ENCODE results near the gene SNRNP27. TPM values are rescaled to one million over a fixed set of nuclear protein-coding genes. Genes with fewer than 3 reads are reported as not detected.

SNRNP27 gene
- total and polyA plus RNA-seq, 2 experiments from 2014 or later, result 86.7 to 113 TPM

DNA sequence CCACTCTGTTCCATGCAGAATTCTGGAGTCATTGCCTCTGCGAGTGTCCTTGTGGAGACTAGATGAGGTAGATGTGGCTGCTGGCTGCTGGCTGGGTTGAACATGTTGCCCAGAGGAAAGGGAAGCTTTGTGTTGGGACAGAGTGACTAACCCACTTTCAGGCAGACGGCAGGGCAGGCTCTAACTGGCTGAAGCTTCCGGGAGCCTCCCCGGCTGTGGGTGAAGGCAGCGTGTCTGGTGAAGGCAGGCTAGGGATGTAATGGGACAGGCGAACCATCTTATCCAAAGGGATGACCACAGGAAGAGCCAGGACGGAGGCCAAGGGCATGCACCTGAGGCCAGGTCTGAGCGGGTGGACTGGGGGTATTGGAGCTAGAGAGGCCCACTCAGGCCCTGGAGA lies 51.7 kb downstream of the SNRNP27 start:
- no peaks in the 10 kb centered on the region for H3K9me3 ChIP-seq (ENCODE audit: low read depth)
- TF ChIP-seq, protein P1, sequence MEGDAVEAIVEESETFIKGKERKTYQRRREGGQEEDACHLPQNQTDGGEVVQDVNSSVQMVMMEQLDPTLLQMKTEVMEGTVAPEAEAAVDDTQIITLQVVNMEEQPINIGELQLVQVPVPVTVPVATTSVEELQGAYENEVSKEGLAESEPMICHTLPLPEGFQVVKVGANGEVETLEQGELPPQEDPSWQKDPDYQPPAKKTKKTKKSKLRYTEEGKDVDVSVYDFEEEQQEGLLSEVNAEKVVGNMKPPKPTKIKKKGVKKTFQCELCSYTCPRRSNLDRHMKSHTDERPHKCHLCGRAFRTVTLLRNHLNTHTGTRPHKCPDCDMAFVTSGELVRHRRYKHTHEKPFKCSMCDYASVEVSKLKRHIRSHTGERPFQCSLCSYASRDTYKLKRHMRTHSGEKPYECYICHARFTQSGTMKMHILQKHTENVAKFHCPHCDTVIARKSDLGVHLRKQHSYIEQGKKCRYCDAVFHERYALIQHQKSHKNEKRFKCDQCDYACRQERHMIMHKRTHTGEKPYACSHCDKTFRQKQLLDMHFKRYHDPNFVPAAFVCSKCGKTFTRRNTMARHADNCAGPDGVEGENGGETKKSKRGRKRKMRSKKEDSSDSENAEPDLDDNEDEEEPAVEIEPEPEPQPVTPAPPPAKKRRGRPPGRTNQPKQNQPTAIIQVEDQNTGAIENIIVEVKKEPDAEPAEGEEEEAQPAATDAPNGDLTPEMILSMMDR (IDR thresholded peaks at IDR 0.05; ENCODE audit: low read depth, low read length), result no peak
- no peak overlapping the region for H3K4me3 ChIP-seq
- no peaks in the 10 kb centered on the region for H3K4me1 ChIP-seq (ENCODE audit: low read depth)
- DNase-seq (ENCODE audit: low read depth in 1 of 2, low spot score in 1 of 2), result no peak
- H3K36me3 ChIP-seq, result peaks cover 3% of the 10 kb centered on the region
- H3K27me3 ChIP-seq, result no peaks in the 10 kb centered on the region
- H3K27ac ChIP-seq, result no peak overlapping the region

GRCh38 chr2:69945941-69946340 lies 52.2 kb downstream of the SNRNP27 start:
- DNase-seq (ENCODE audit: low read depth in 1 of 2, low spot score in 1 of 2), result no peak
- peaks cover 3% of the 10 kb centered on the region for H3K36me3 ChIP-seq
- no peak overlapping the region for H3K4me3 ChIP-seq
- H3K4me1 ChIP-seq (ENCODE audit: low read depth), result no peaks in the 10 kb centered on the region
- TF ChIP-seq, protein P1 (IDR thresholded peaks at IDR 0.05; ENCODE audit: low read depth, low read length), result no peak
- no peaks in the 10 kb centered on the region for H3K27me3 ChIP-seq
- H3K9me3 ChIP-seq (ENCODE audit: low read depth), result no peaks in the 10 kb centered on the region
- no peak overlapping the region for H3K27ac ChIP-seq

DNA sequence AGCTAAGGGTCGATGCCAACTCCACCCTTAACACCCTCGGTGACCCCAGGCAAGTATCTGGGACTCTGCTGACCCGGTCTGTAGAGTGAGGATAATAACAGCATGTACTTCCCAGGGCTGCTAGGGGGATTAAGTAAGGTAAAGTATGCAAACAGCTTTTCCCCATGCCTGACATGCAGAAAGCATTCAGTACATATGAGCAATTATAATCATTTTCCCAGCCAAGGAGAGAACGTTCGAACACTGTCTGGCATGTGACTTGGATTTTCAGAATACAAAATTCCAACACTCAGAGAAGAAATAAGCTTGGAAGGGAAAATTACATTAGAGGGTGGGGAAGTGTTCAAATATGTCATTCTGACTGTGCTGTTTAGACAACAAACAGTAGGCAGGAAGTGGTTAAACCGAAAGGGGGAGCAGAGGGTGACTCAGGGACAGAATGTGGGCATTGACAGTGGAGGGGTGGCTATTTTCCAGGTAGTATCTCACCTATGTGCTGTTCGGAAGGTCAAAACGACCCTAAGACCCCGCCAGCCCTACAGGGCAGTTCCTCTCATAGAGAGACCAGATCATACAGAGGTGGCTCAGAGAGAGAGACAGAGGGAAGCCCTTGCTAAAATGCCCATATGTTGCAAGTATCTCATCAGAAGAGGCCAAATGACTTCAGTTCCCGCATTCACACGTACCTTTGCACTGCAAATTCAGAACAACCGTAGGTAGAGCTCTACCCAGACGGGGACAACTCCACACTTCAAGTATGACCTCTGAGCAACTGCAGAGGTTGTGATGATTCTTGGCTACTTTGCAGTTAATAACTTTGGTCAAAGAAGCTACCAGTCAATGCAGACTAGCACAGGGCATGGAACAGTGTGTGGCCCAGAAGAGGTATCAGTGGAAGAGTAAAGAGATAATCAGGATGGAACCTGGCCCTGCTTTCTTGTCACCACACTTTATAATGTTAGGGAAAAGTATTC lies 52.9 kb downstream of the SNRNP27 start:
- H3K9me3 ChIP-seq (ENCODE audit: low read depth), result no peaks in the 10 kb centered on the region
- TF ChIP-seq, protein P1 (IDR thresholded peaks at IDR 0.05; ENCODE audit: low read depth, low read length), result no peak
- no peaks in the 10 kb centered on the region for H3K4me1 ChIP-seq (ENCODE audit: low read depth)
- peaks cover 3% of the 10 kb centered on the region for H3K36me3 ChIP-seq
- DNase-seq (ENCODE audit: low read depth in 1 of 2, low spot score in 1 of 2), result peak in 1 of 2 donors; percentile 42
- H3K27ac ChIP-seq, result no peak overlapping the region
- no peak overlapping the region for H3K4me3 ChIP-seq
- no peaks in the 10 kb centered on the region for H3K27me3 ChIP-seq

- DNase-seq (ENCODE audit: low read depth in 1 of 2, low spot score in 1 of 2), result no peak
- Histone ChIP-seq H3K4me3 (no peak overlapping the region), H3K9me3 (ENCODE audit: low read depth) (no peaks in the 10 kb centered on the region), H3K4me1 (ENCODE audit: low read depth) (no peaks in the 10 kb centered on the region), H3K27me3 (no peaks in the 10 kb centered on the region), H3K36me3 (peaks cover 3% of the 10 kb centered on the region), H3K27ac (no peak overlapping the region)
- TF ChIP-seq, protein P1 (IDR thresholded peaks at IDR 0.05; ENCODE audit: low read depth, low read length), result no peak
Measured at GRCh38 chr2:69947325-69947931, 53.7 kb downstream of the SNRNP27 start.

GRCh38 chr2:69948032-69948962 lies 54.5 kb downstream of the SNRNP27 start:
- H3K36me3 ChIP-seq, result peaks cover under 1% of the 10 kb centered on the region
- H3K27ac ChIP-seq, result no peak overlapping the region
- no peaks in the 10 kb centered on the region for H3K4me1 ChIP-seq (ENCODE audit: low read depth)
- H3K9me3 ChIP-seq (ENCODE audit: low read depth), result no peaks in the 10 kb centered on the region
- no peaks in the 10 kb centered on the region for H3K27me3 ChIP-seq
- peak in 1 of 2 donors; percentile 29 for DNase-seq (ENCODE audit: low read depth in 1 of 2, low spot score in 1 of 2)
- TF ChIP-seq, protein P1 (IDR thresholded peaks at IDR 0.05; ENCODE audit: low read depth, low read length), result no peak
- H3K4me3 ChIP-seq, result no peak overlapping the region

Measured in cardiac muscle cell (in vitro differentiated cells and primary cell).